ENCODE measurements around the gene SETBP1. TPM values are rescaled to one million over a fixed set of nuclear protein-coding genes. Genes with fewer than 3 reads are reported as not detected.

Gene SETBP1
- total and polyA plus RNA-seq, 2 of the 13 experiments (the other 11 are each of a cell fraction or from before 2014, with no cell fraction given), result 0.18 to 0.65 TPM

DNA sequence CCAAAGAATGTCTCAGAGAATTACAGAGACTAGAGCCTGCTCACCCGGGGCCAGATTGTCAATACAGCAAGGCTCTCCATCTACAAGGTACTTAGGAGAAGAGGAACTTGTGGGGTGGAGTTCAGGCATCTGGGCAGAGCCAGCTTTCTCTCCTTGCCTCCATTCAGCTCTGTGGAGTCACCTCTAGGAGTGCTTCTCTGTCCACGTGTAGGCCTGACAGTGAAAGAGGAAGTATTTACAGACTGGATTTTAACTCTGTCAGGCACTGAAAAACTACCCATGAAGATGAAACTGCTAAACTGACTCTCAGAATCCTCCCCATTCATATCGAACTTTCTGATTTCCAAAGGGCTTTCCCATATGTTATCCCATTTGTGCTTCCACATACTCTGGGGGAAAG is 315.6 kb downstream of the SETBP1 start (continued):
- no peak for TF ChIP-seq GRHL1 (CRISPR knock-in tag; conservative IDR thresholded peaks at IDR 0.05)
- TF ChIP-seq, protein P1, sequence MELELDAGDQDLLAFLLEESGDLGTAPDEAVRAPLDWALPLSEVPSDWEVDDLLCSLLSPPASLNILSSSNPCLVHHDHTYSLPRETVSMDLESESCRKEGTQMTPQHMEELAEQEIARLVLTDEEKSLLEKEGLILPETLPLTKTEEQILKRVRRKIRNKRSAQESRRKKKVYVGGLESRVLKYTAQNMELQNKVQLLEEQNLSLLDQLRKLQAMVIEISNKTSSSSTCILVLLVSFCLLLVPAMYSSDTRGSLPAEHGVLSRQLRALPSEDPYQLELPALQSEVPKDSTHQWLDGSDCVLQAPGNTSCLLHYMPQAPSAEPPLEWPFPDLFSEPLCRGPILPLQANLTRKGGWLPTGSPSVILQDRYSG (CRISPR knock-in tag; IDR thresholded peaks at IDR 0.05), result no peak

DNA sequence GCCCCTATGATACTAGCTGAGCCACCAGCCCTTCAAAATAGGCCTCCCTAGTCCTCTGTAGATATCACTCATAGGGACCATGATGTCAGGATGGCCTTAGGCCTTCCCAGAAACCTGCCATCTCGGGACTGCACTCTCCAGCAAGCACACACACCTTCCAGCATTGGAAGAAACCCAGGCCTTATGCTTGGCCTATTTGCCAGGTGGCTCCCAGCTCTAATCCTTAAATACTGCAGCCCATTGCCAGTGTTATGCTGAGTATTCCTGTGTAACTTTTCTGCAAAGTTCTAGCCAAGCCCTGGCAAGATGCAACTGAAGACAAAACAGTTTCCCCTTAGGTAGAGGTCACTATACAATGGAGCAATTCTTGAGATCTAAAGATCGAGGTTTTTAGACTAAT is 316.5 kb downstream of the SETBP1 start:
- H3K9ac ChIP-seq (ENCODE audit: insufficient read depth, low read depth, low read length), result no peak overlapping the region
- no peaks in the 10 kb centered on the region for H3K4me1 ChIP-seq (ENCODE audit: insufficient read depth, low read length)
- H2AFZ ChIP-seq (ENCODE audit: low read length), result no peak overlapping the region
- H3K36me3 ChIP-seq (replicated peaks in 1 of 2; ENCODE audit: control insufficient read depth in 1 of 2, insufficient read depth in 2 of 2, low read length in 2 of 2), result no peaks in the 10 kb centered on the region
- CTCF ChIA-PET (ENCODE audit: low intra/inter-chr PET ratio, low total read pairs), result no interaction called here
- TF ChIP-seq, protein P2, sequence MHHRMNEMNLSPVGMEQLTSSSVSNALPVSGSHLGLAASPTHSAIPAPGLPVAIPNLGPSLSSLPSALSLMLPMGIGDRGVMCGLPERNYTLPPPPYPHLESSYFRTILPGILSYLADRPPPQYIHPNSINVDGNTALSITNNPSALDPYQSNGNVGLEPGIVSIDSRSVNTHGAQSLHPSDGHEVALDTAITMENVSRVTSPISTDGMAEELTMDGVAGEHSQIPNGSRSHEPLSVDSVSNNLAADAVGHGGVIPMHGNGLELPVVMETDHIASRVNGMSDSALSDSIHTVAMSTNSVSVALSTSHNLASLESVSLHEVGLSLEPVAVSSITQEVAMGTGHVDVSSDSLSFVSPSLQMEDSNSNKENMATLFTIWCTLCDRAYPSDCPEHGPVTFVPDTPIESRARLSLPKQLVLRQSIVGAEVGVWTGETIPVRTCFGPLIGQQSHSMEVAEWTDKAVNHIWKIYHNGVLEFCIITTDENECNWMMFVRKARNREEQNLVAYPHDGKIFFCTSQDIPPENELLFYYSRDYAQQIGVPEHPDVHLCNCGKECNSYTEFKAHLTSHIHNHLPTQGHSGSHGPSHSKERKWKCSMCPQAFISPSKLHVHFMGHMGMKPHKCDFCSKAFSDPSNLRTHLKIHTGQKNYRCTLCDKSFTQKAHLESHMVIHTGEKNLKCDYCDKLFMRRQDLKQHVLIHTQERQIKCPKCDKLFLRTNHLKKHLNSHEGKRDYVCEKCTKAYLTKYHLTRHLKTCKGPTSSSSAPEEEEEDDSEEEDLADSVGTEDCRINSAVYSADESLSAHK (CRISPR knock-in tag; IDR thresholded peaks at IDR 0.05; ENCODE audit: borderline replicate concordance), result no peak
- BruUV-seq (replicated peaks), result no TSS peak
- no peak overlapping the region for H3K4me3 ChIP-seq (replicated peaks in 1 of 3; ENCODE audit: insufficient read depth in 1 of 3, low read depth in 2 of 3, low read length in 3 of 3)
- POLR2A ChIA-PET, result no interaction called here
- DNase-seq (ENCODE audit: low spot score), result no peak
- no peak for ATAC-seq
- intact Hi-C loops (cut with micrococcal nuclease; ENCODE audit: unreplicated experiment) (no loop called here), in situ Hi-C loops (cut with HindIII; ENCODE audit: extremely low pct_ligation_motif_present, low pct_unique_long_range_greater_than_20kb) (no loop called here)
- 0% methylated on average over 2 of the region's 2 CpGs for WGBS (ENCODE audit: low lambda C conversion rate)
- no peaks in the 10 kb centered on the region for H3K9me3 ChIP-seq (ENCODE audit: low read length)
- H3K27ac ChIP-seq (ENCODE audit: extremely low read length, insufficient read depth, low read length), result no peak overlapping the region
- no peaks in the 10 kb centered on the region for H4K20me1 ChIP-seq (ENCODE audit: insufficient read depth, low read length)
- H3K4me2 ChIP-seq (ENCODE audit: low read depth, low read length), result no peak overlapping the region
- no peaks in the 10 kb centered on the region for H3K27me3 ChIP-seq (ENCODE audit: control insufficient read depth in 1 of 2, insufficient read depth in 2 of 2, low read length in 2 of 2)
- no peak for FAIRE-seq
- H3K79me2 ChIP-seq (ENCODE audit: insufficient read depth, low read length), result no peaks in the 10 kb centered on the region
